ENCODE data around the gene ARHGEF28. TPM values are rescaled to one million over a fixed set of nuclear protein-coding genes. Genes with fewer than 3 reads are reported as not detected.
A peak's percentile ranks its signal among the peaks of the same experiment; 100 is the strongest.

ARHGEF28 gene
- total RNA-seq, 2 donors from 2014 or later: 7.6 to 8.0 TPM

- H3K27me3 ChIP-seq: no peaks in the 10 kb centered on the region
- DNase-seq: peak; percentile 58
- no peak for TF ChIP-seq CTCF (IDR thresholded peaks at IDR 0.05)
- H3K4me1 ChIP-seq: no peaks in the 10 kb centered on the region
- no peak overlapping the region for H3K27ac ChIP-seq
- intact Hi-C loops (cut with DNase I): no loop called here
- H3K4me3 ChIP-seq: no peak overlapping the region
- H3K9ac ChIP-seq (ENCODE audit: low read depth in 2 of 2, low read length in 2 of 2): no peak overlapping the region
- no peaks in the 10 kb centered on the region for H3K36me3 ChIP-seq
- H3K9me3 ChIP-seq: no peaks in the 10 kb centered on the region
These were observed 20.5 kb upstream of the ARHGEF28 start for GRCh38 chr5:73605223-73606087.

DNA sequence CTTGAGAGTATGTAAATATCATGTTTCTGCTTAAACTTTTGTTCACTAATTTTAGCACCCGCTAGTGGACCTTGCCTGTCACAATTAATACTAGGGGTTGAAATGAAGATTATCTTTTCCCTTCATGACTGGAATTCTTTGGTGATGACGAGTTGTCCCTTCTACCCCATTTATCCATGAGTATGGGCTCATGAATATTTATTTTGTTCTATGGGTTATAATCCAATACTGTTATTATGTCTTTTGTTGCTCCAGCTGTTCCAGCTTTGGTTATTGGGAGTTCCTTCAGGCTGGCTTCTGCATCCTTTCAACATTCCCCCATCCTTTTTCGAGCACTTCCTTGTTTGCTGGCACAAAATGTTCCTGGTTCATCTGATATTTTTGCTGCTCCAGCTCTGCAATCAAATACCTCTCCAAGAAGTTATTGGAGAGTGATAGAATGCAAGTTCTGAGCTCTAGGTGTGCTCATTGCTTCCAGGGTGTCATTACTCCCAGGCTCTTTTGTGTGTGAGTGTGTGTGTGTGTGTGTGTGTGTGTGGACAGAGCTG is 19.7 kb upstream of the ARHGEF28 start:
- no peak overlapping the region for H3K27ac ChIP-seq
- no peak overlapping the region for H3K9ac ChIP-seq (ENCODE audit: low read depth in 2 of 2, low read length in 2 of 2)
- intact Hi-C loops (cut with DNase I): no loop called here
- no peaks in the 10 kb centered on the region for H3K27me3 ChIP-seq
- no peak for DNase-seq
- H3K9me3 ChIP-seq: no peaks in the 10 kb centered on the region
- no peaks in the 10 kb centered on the region for H3K4me1 ChIP-seq
- no peak overlapping the region for H3K4me3 ChIP-seq
- no peaks in the 10 kb centered on the region for H3K36me3 ChIP-seq
- no peak for TF ChIP-seq CTCF (IDR thresholded peaks at IDR 0.05)

GRCh38 chr5:73607228-73607627 is 18.8 kb upstream of the ARHGEF28 start:
- Histone ChIP-seq H3K4me3 (no peak overlapping the region), H3K27ac (no peak overlapping the region), H3K9me3 (no peaks in the 10 kb centered on the region), H3K36me3 (no peaks in the 10 kb centered on the region), H3K9ac (ENCODE audit: low read depth in 2 of 2, low read length in 2 of 2) (no peak overlapping the region), H3K27me3 (no peaks in the 10 kb centered on the region), H3K4me1 (no peaks in the 10 kb centered on the region)
- TF ChIP-seq CTCF (IDR thresholded peaks at IDR 0.05): no peak
- no peak for DNase-seq
- intact Hi-C loops (cut with DNase I): no loop called here

DNA sequence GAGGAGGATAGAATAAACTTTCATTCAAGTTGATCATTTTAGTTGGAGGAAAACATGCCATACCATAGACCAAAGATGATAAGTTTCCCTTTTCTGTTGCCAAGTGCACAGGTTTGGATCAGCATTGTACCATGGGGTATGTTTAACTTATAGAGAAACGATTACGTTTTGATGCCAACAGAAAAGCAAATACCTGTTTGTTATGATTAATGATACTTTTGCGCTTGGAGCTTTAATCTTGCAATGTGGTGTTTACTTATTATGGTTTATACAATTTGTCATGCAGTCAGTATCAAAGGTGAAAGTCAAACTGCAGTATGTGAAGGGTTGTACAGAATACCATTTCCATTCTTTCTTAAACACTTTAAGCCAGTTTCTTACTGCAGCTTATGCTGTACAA is 13.2 kb upstream of the ARHGEF28 start:
- DNase-seq: no peak
- no peak overlapping the region for H3K4me3 ChIP-seq
- no peak overlapping the region for H3K9ac ChIP-seq (ENCODE audit: low read depth in 2 of 2, low read length in 2 of 2)
- no peaks in the 10 kb centered on the region for H3K4me1 ChIP-seq
- intact Hi-C loops (cut with DNase I): no loop called here
- no peaks in the 10 kb centered on the region for H3K27me3 ChIP-seq
- no peaks in the 10 kb centered on the region for H3K9me3 ChIP-seq
- no peaks in the 10 kb centered on the region for H3K36me3 ChIP-seq
- H3K27ac ChIP-seq: no peak overlapping the region
- TF ChIP-seq CTCF (IDR thresholded peaks at IDR 0.05): no peak

- H3K4me3 ChIP-seq: no peak overlapping the region
These were observed 10.9 kb upstream of the ARHGEF28 start for GRCh38 chr5:73615085-73615484.

More at GRCh38 chr5:73615085-73615484, 10.9 kb upstream of the ARHGEF28 start:
- Histone ChIP-seq H3K4me1 (no peaks in the 10 kb centered on the region), H3K27ac (no peak overlapping the region), H3K9ac (ENCODE audit: low read depth in 2 of 2, low read length in 2 of 2) (no peak overlapping the region), H3K36me3 (no peaks in the 10 kb centered on the region), H3K27me3 (no peaks in the 10 kb centered on the region), H3K9me3 (no peaks in the 10 kb centered on the region)
- no peak for TF ChIP-seq CTCF (IDR thresholded peaks at IDR 0.05)
- DNase-seq: peak; percentile 34
- intact Hi-C loops (cut with DNase I): no loop called here

Measured in colonic mucosa (tissue), 4 donors.